Measurements from ENCODE around the gene SMIM1. TPM values are rescaled to one million over a fixed set of nuclear protein-coding genes. Genes with fewer than 3 reads are reported as not detected.
"Not testable (repeated sequence)": the region's sequence is repeated elsewhere in the genome, so short reads cannot be mapped to it uniquely, and the experiment has no call there.

The SMIM1 gene
- total and polyA plus RNA-seq, 7 experiments from 2014 or later, result 0.58 to 4.3 (median 2.3) TPM

DNA sequence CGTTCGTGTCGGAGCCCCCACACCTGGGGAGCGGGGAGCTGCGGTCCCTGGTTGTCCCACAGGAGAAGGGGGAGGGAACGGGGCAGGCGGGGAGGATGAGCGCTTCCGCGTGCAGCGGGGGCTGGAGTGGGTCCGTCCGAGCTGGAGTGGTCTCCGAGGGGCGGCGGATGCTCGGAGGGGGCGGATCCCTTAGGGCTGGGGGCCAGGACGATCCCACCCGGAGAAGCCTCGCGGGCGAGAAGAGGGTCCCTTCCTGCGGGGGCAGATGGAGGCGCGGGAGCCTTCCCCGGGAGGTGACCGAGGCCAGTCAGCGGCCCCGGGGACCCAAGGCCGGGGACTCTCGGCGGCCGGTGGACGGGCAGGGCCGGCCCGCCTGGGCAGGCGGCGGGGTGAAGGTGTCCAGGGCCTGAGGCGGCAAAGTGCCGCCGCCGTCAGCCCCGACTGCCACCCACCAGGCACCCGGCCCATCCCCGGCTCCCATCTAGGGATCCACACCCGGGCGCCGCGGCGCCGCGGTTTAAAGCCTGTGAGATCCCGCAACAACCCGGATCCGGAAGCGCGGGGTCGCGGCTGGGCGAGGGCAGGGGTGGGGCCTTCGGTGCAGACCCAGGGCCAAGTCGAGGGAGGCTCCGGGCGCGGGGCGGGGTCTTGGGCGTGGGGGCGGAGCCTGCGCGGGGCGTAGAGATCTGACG is 25.6 kb upstream of the SMIM1 start:
- DNase-seq (peak; percentile 76 to 91 (median 86)), ATAC-seq (peak; percentile 99)
- Histone ChIP-seq H3K27ac (ENCODE audit: low read depth, low read length) (peak overlapping the region; percentile 71), H3K9me3 (ENCODE audit: control insufficient read depth in 2 of 3, low read length in 3 of 3) (no peaks in the 10 kb centered on the region), H3K27me3 (ENCODE audit: control insufficient read depth in 2 of 2, insufficient read depth in 2 of 2, low read length in 2 of 2) (no peaks in the 10 kb centered on the region), H3K4me3 (ENCODE audit: low read length) (peak overlapping the region; percentile 52), H3K36me3 (ENCODE audit: control insufficient read depth in 2 of 3, insufficient read depth in 3 of 3, low read length in 3 of 3) (peaks cover 0 to 15% (median 0%) of the 10 kb centered on the region in 3 experiments), H3K4me1 (ENCODE audit: control insufficient read depth in 2 of 2, insufficient read depth in 2 of 2, low read length in 2 of 2) (peaks cover 7 to 12% of the 10 kb centered on the region in 2 donors)
- intact Hi-C loops (cut with micrococcal nuclease), result loop anchor here (1.0 to 2.0 kb wide), 5 partner anchors 25 to 216 kb away; partner anchors contain the start of genes LRRC47 (in 2 of the 2), SMIM1 (in 2 of the 2) and WRAP73 (in 2 of the 2)
- CTCF ChIA-PET, result no interaction called here
- Mint-ChIP-seq H3K27me3 (peaks cover 0 to 4% (median 0%) of the 10 kb centered on the region in 5 donors), H3K27ac (peak overlapping the region in 4 of 9 donors; percentile 65 to 88 (median 73)), H3K36me3 (peaks cover 0 to 14% (median 4%) of the 10 kb centered on the region in 5 donors), H3K9me3 (peaks cover 0 to 2% (median 0%) of the 10 kb centered on the region in 11 donors), H3K4me3 (peak overlapping the region; percentile 72 to 87 (median 78)), H3K4me1 (peaks cover 15 to 40% (median 33%) of the 10 kb centered on the region in 7 donors)
- POLR2A ChIA-PET, result no interaction called here

DNA sequence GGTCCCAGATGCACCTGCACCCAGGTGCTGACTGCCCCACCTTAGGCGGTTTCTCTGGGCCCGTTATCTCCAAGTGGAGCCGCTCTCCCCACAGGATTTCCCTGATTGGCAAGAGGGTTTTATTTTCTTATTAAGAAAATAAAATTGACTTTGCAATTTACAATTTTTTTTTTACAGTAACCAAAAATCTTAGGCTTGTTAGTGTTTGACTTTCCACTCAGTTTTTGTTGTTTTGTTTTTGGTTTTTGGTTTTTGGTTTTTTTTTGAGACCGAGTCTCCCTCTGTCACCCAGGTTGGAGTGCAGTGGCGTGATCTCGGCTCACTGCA is 25.1 kb upstream of the SMIM1 start:
- no peaks in the 10 kb centered on the region for H3K27me3 ChIP-seq (ENCODE audit: control insufficient read depth in 2 of 2, insufficient read depth in 2 of 2, low read length in 2 of 2)
- H3K27me3 Mint-ChIP-seq, result peaks cover 0 to 4% (median 0%) of the 10 kb centered on the region in 5 donors
- ChIA-PET POLR2A (interaction anchor here (0.9 kb wide), 1 partner anchor 22 kb away, joined by 3 read pairs; no protein-coding TSS in a partner anchor), CTCF (no interaction called here)
- ATAC-seq, result no peak
- H3K4me3 ChIP-seq (ENCODE audit: low read length), result peak overlapping the region; percentile 52
- H3K36me3 ChIP-seq (ENCODE audit: control insufficient read depth in 2 of 3, insufficient read depth in 3 of 3, low read length in 3 of 3), result peaks cover 0 to 10% (median 0%) of the 10 kb centered on the region in 3 experiments
- H3K36me3 Mint-ChIP-seq, result peaks cover 0 to 14% (median 4%) of the 10 kb centered on the region in 5 donors
- H3K4me1 Mint-ChIP-seq, result peaks cover 15 to 40% (median 33%) of the 10 kb centered on the region in 7 donors
- H3K27ac ChIP-seq (ENCODE audit: low read depth, low read length), result peak overlapping the region; percentile 71
- peak overlapping the region in 2 of 9 donors; percentile 22 to 43 for H3K27ac Mint-ChIP-seq
- intact Hi-C loops (cut with micrococcal nuclease), result loop anchor here (1.0 to 2.0 kb wide), 4 partner anchors 25 to 123 kb away; partner anchors contain the start of genes LRRC47 (in 2 of the 2), SMIM1 (in 2 of the 2) and WRAP73 (in 2 of the 2)
- no peaks in the 10 kb centered on the region for H3K9me3 ChIP-seq (ENCODE audit: control insufficient read depth in 2 of 3, low read length in 3 of 3)
- H3K4me1 ChIP-seq (ENCODE audit: control insufficient read depth in 2 of 2, insufficient read depth in 2 of 2, low read length in 2 of 2), result peaks cover 7 to 12% of the 10 kb centered on the region in 2 donors
- peaks cover 0 to 2% (median 0%) of the 10 kb centered on the region in 11 donors for H3K9me3 Mint-ChIP-seq
- no peak for DNase-seq
- H3K4me3 Mint-ChIP-seq, result peak overlapping the region; percentile 60 to 83 (median 74)

DNA sequence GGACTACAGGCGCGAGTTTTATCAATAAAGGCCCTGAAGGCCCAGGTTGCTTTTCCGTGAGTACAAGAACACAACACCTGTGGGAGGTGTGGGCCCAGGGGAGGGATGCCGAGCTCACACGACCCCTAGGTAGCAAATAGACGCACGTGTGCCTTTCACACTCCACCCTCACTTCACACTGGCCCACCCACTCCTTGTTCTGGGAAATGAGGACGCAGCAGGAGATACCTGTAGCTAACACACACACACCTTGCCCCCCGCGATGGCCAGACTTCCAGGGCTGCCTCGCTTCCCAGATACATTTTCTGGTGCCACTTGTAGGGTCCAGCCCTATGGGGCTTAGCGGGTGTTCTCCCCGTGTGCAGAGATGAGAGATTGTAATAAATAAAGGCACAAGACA is 24.6 kb upstream of the SMIM1 start:
- peaks cover 0 to 4% (median 0%) of the 10 kb centered on the region in 5 donors for H3K27me3 Mint-ChIP-seq
- peaks cover 0 to 14% (median 4%) of the 10 kb centered on the region in 5 donors for H3K36me3 Mint-ChIP-seq
- peaks cover 15 to 40% (median 33%) of the 10 kb centered on the region in 7 donors for H3K4me1 Mint-ChIP-seq
- CTCF ChIA-PET, result no interaction called here
- no peak overlapping the region for H3K27ac ChIP-seq (ENCODE audit: low read depth, low read length)
- peak overlapping the region; percentile 60 to 83 (median 74) for H3K4me3 Mint-ChIP-seq
- no peaks in the 10 kb centered on the region for H3K9me3 ChIP-seq (ENCODE audit: control insufficient read depth in 2 of 3, low read length in 3 of 3)
- H3K4me1 ChIP-seq (ENCODE audit: control insufficient read depth in 2 of 2, insufficient read depth in 2 of 2, low read length in 2 of 2), result peaks cover 7 to 12% of the 10 kb centered on the region in 2 donors
- POLR2A ChIA-PET, result interaction anchor here (0.9 kb wide), 1 partner anchor 22 kb away, joined by 3 read pairs; no protein-coding TSS in a partner anchor
- no peak for ATAC-seq
- H3K9me3 Mint-ChIP-seq, result peaks cover 0 to 2% (median 0%) of the 10 kb centered on the region in 11 donors
- intact Hi-C loops (cut with micrococcal nuclease), result loop anchor here (1.0 to 2.0 kb wide), 4 partner anchors 24 to 124 kb away; partner anchors contain the start of genes LRRC47 (in 2 of the 2), SMIM1 (in 2 of the 2) and WRAP73 (in 2 of the 2)
- no peaks in the 10 kb centered on the region for H3K27me3 ChIP-seq (ENCODE audit: control insufficient read depth in 2 of 2, insufficient read depth in 2 of 2, low read length in 2 of 2)
- H3K4me3 ChIP-seq (ENCODE audit: low read length), result peak overlapping the region; percentile 52
- H3K36me3 ChIP-seq (ENCODE audit: control insufficient read depth in 2 of 3, insufficient read depth in 3 of 3, low read length in 3 of 3), result peaks cover 0 to 5% (median 0%) of the 10 kb centered on the region in 3 experiments
- peak overlapping the region in 5 of 9 donors; percentile 22 to 43 (median 32) for H3K27ac Mint-ChIP-seq
- no peak for DNase-seq

DNA sequence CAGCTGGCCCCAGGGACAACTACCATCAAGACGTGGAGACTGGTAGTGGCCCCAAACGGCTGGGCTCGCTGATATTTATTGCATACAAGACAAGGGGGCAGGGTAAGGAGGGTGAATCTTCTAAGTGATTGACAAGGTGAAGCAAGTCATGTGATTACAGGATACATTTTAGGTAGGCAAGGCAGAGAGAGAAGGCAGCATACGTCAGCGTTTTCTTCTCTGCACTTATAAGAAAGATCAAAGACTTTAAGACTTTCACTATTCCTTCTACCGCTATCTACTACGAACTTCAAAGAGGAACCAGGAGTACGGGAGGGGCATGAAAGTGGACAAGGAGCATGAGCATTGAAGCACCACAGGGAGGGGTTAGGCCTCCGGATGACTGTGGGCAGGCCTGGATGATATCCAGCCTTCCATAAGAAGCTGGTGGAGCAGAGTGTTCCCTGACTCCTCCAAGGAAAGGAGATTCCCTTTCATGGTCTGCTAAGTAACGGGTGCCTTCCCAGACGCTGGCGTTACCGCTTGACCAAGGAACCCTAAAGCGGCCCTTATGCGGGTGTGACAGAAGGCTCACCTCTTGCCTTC is 24.1 kb upstream of the SMIM1 start:
- intact Hi-C loops (cut with micrococcal nuclease); H3K4me3 ChIP-seq (ENCODE audit: low read length); DNase-seq; H3K27me3 ChIP-seq (ENCODE audit: control insufficient read depth in 2 of 2, insufficient read depth in 2 of 2, low read length in 2 of 2); H3K9me3 ChIP-seq (ENCODE audit: control insufficient read depth in 2 of 3, low read length in 3 of 3); CTCF ChIA-PET; H3K9me3 Mint-ChIP-seq; H3K27me3 Mint-ChIP-seq; H3K27ac ChIP-seq (ENCODE audit: low read depth, low read length); ATAC-seq; H3K36me3 ChIP-seq (ENCODE audit: control insufficient read depth in 2 of 3, insufficient read depth in 3 of 3, low read length in 3 of 3): not testable (repeated sequence)
- Mint-ChIP-seq H3K36me3 (peaks cover 0 to 10% (median 4%) of the 10 kb centered on the region in 5 donors), H3K4me1 (peaks cover 15 to 36% (median 30%) of the 10 kb centered on the region in 7 donors), H3K27ac (peak overlapping the region in 3 of 9 donors; percentile 31 to 43 (median 32)), H3K4me3 (peak overlapping the region in 8 of 10 donors; percentile 21 to 83 (median 76))
- POLR2A ChIA-PET, result interaction anchor here (0.9 kb wide), 1 partner anchor 21 kb away, joined by 3 read pairs; no protein-coding TSS in a partner anchor
- H3K4me1 ChIP-seq (ENCODE audit: control insufficient read depth in 2 of 2, insufficient read depth in 2 of 2, low read length in 2 of 2), result peaks cover 7 to 12% of the 10 kb centered on the region in 2 donors

DNA sequence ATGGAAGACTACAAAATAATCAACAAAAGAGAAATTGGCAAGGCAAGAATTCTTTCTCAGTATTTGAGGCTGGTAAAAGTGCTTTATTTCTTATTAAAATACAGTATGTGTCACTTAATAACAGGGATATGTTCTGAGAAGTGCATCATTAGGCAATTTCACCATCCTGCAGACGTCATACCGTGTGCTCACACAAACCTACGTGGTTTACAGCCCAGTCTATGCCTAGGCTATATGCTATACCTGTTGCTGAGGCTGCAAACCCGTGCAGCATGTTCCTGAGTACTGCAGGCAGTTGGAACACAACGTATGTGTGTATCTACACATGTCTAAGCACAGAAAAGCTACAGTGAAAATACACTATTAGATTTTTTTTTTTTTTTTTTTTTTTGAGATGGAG is 23.0 kb upstream of the SMIM1 start:
- H3K4me3 Mint-ChIP-seq, result no peak overlapping the region
- H3K27me3 ChIP-seq (ENCODE audit: control insufficient read depth in 2 of 2, insufficient read depth in 2 of 2, low read length in 2 of 2), result no peaks in the 10 kb centered on the region
- H3K9me3 Mint-ChIP-seq, result peaks cover 0 to 2% (median 0%) of the 10 kb centered on the region in 11 donors
- H3K4me1 Mint-ChIP-seq, result peaks cover 15 to 32% (median 27%) of the 10 kb centered on the region in 7 donors
- no peak overlapping the region for H3K27ac Mint-ChIP-seq
- intact Hi-C loops (cut with micrococcal nuclease), result no loop called here
- H3K36me3 ChIP-seq (ENCODE audit: control insufficient read depth in 2 of 3, insufficient read depth in 3 of 3, low read length in 3 of 3), result no peaks in the 10 kb centered on the region
- POLR2A ChIA-PET, result no interaction called here
- peaks cover 0 to 4% (median 0%) of the 10 kb centered on the region in 5 donors for H3K27me3 Mint-ChIP-seq
- peaks cover 7 to 12% of the 10 kb centered on the region in 2 donors for H3K4me1 ChIP-seq (ENCODE audit: control insufficient read depth in 2 of 2, insufficient read depth in 2 of 2, low read length in 2 of 2)
- H3K27ac ChIP-seq (ENCODE audit: low read depth, low read length), result no peak overlapping the region
- CTCF ChIA-PET, result interaction anchor here (0.7 kb wide), 1 partner anchor 12 kb away, joined by 5 read pairs; no protein-coding TSS in a partner anchor
- ATAC-seq (no peak), DNase-seq (no peak)
- no peaks in the 10 kb centered on the region for H3K9me3 ChIP-seq (ENCODE audit: control insufficient read depth in 2 of 3, low read length in 3 of 3)
- H3K4me3 ChIP-seq (ENCODE audit: low read length), result no peak overlapping the region
- H3K36me3 Mint-ChIP-seq, result peaks cover 0 to 8% (median 4%) of the 10 kb centered on the region in 5 donors

DNA sequence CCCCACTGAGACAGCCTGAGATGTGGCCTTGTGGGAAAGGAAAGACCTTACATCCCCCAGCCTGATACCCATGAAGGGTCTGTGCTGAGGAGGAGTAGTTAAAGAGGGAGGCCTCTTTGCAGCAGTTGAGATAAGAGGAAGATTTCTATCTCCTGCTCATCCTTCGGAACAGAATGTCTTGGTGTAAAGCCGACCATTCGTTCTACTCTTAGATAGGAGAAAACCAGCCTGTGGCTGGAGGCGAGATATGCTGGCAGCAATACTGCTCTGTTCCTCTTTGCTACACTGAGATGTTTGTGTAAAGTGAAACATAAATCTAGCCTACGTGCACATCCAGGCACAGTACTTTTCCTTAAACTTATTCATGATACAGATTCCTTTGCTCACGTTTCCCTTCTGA is 21.8 kb upstream of the SMIM1 start:
- POLR2A ChIA-PET, result no interaction called here
- Mint-ChIP-seq H3K27me3 (peaks cover 0 to 4% (median 0%) of the 10 kb centered on the region in 5 donors), H3K27ac (no peak overlapping the region), H3K4me3 (no peak overlapping the region), H3K9me3 (peaks cover 0 to 2% (median 0%) of the 10 kb centered on the region in 11 donors), H3K36me3 (peaks cover 0 to 3% (median 0%) of the 10 kb centered on the region in 5 donors), H3K4me1 (peaks cover 9 to 22% (median 18%) of the 10 kb centered on the region in 7 donors)
- no peaks in the 10 kb centered on the region for H3K36me3 ChIP-seq (ENCODE audit: control insufficient read depth in 2 of 3, insufficient read depth in 3 of 3, low read length in 3 of 3)
- no peak for ATAC-seq
- peaks cover 7 to 12% of the 10 kb centered on the region in 2 donors for H3K4me1 ChIP-seq (ENCODE audit: control insufficient read depth in 2 of 2, insufficient read depth in 2 of 2, low read length in 2 of 2)
- CTCF ChIA-PET, result no interaction called here
- no peak overlapping the region for H3K27ac ChIP-seq (ENCODE audit: low read depth, low read length)
- no peak overlapping the region for H3K4me3 ChIP-seq (ENCODE audit: low read length)
- no peaks in the 10 kb centered on the region for H3K27me3 ChIP-seq (ENCODE audit: control insufficient read depth in 2 of 2, insufficient read depth in 2 of 2, low read length in 2 of 2)
- DNase-seq, result no peak
- H3K9me3 ChIP-seq (ENCODE audit: control insufficient read depth in 2 of 3, low read length in 3 of 3), result no peaks in the 10 kb centered on the region
- intact Hi-C loops (cut with micrococcal nuclease), result no loop called here
